ENCODE results near the gene ADCY2. TPM values are rescaled to one million over a fixed set of nuclear protein-coding genes. Genes with fewer than 3 reads are reported as not detected.

Gene ADCY2
- total RNA-seq, 4 donors from 2014 or later = 4.8 to 9.1 (median 5.7) TPM

- Histone ChIP-seq H3K9me3 (no peaks in the 10 kb centered on the region), H3K4me3 (no peak overlapping the region), H3K36me3 (no peaks in the 10 kb centered on the region), H3K27me3 (no peaks in the 10 kb centered on the region), H3K4me1 (no peaks in the 10 kb centered on the region), H3K27ac (replicated peaks in 1 of 4) (no peak overlapping the region)
- intact Hi-C loops (cut with DNase I) = no loop called here
- TF ChIP-seq CTCF (IDR thresholded peaks at IDR 0.05) (no peak), POLR2A (IDR thresholded peaks at IDR 0.05; ENCODE audit: low read depth) (no peak), EP300 (IDR thresholded peaks at IDR 0.05) (no peak), POLR2AphosphoS5 (IDR thresholded peaks at IDR 0.05) (no peak)
- WGBS = 76% methylated on average over 1 of the region's 1 CpG
- DNase-seq (ENCODE audit: extremely low spot score) = no peak
Measured at GRCh38 chr5:7437836-7438235, 41.9 kb downstream of the ADCY2 start.

GRCh38 chr5:7445068-7445467, 49.1 kb downstream of the ADCY2 start:
- Histone ChIP-seq H3K36me3 (no peaks in the 10 kb centered on the region), H3K4me3 (no peak overlapping the region), H3K9me3 (no peaks in the 10 kb centered on the region), H3K4me1 (no peaks in the 10 kb centered on the region), H3K27me3 (no peaks in the 10 kb centered on the region), H3K27ac (replicated peaks in 1 of 4) (no peak overlapping the region)
- intact Hi-C loops (cut with DNase I) = no loop called here
- DNase-seq (ENCODE audit: extremely low spot score) = no peak
- TF ChIP-seq EP300 (IDR thresholded peaks at IDR 0.05) = no peak
- no peak for TF ChIP-seq CTCF (IDR thresholded peaks at IDR 0.05)
- no peak for TF ChIP-seq POLR2AphosphoS5 (IDR thresholded peaks at IDR 0.05)
- no peak for TF ChIP-seq POLR2A (IDR thresholded peaks at IDR 0.05; ENCODE audit: low read depth)
- WGBS = 43% methylated on average over 2 of the region's 2 CpGs

- TF ChIP-seq POLR2AphosphoS5 (IDR thresholded peaks at IDR 0.05) = no peak
- no peak for TF ChIP-seq POLR2A (IDR thresholded peaks at IDR 0.05; ENCODE audit: low read depth)
- no peak for TF ChIP-seq EP300 (IDR thresholded peaks at IDR 0.05)
- no peak for TF ChIP-seq CTCF (IDR thresholded peaks at IDR 0.05)
- 52% methylated on average over 2 of the region's 2 CpGs for WGBS
- Histone ChIP-seq H3K27me3 (no peaks in the 10 kb centered on the region), H3K27ac (replicated peaks in 1 of 4) (no peak overlapping the region), H3K4me3 (no peak overlapping the region), H3K9me3 (peaks cover 0 to 3% (median 0%) of the 10 kb centered on the region in 4 donors), H3K4me1 (no peaks in the 10 kb centered on the region), H3K36me3 (no peaks in the 10 kb centered on the region)
- intact Hi-C loops (cut with DNase I) = no loop called here
- no peak for DNase-seq (ENCODE audit: extremely low spot score)
Measured at GRCh38 chr5:7445831-7446230, 49.9 kb downstream of the ADCY2 start.

GRCh38 chr5:7446913-7447312, 51.0 kb downstream of the ADCY2 start:
- Histone ChIP-seq H3K9me3 (peaks cover 0 to 5% (median 0%) of the 10 kb centered on the region in 4 donors), H3K27me3 (no peaks in the 10 kb centered on the region), H3K4me3 (no peak overlapping the region), H3K27ac (replicated peaks in 1 of 4) (no peak overlapping the region), H3K4me1 (no peaks in the 10 kb centered on the region), H3K36me3 (no peaks in the 10 kb centered on the region)
- intact Hi-C loops (cut with DNase I) = no loop called here
- no peak for DNase-seq (ENCODE audit: extremely low spot score)
- WGBS = 84% methylated on average over 8 of the region's 8 CpGs
- no peak for TF ChIP-seq POLR2AphosphoS5 (IDR thresholded peaks at IDR 0.05)
- TF ChIP-seq POLR2A (IDR thresholded peaks at IDR 0.05; ENCODE audit: low read depth) = no peak
- TF ChIP-seq EP300 (IDR thresholded peaks at IDR 0.05) = no peak
- TF ChIP-seq CTCF (IDR thresholded peaks at IDR 0.05) = no peak

GRCh38 chr5:7453947-7454346, 58.0 kb downstream of the ADCY2 start:
- TF ChIP-seq POLR2A (IDR thresholded peaks at IDR 0.05; ENCODE audit: low read depth) (no peak), POLR2AphosphoS5 (IDR thresholded peaks at IDR 0.05) (no peak), EP300 (IDR thresholded peaks at IDR 0.05) (no peak), CTCF (IDR thresholded peaks at IDR 0.05) (no peak)
- H3K27me3 ChIP-seq = no peaks in the 10 kb centered on the region
- H3K4me1 ChIP-seq = no peaks in the 10 kb centered on the region
- no peak overlapping the region for H3K27ac ChIP-seq (replicated peaks in 1 of 4)
- no peaks in the 10 kb centered on the region for H3K36me3 ChIP-seq
- H3K4me3 ChIP-seq = no peak overlapping the region
- intact Hi-C loops (cut with DNase I) = no loop called here
- peaks cover 0 to 5% (median 0%) of the 10 kb centered on the region in 4 donors for H3K9me3 ChIP-seq
- 91% methylated on average over 2 of the region's 2 CpGs for WGBS
- no peak for DNase-seq (ENCODE audit: extremely low spot score)
